A673 (cell line): Measurements from ENCODE around the gene CDH6. TPM values are rescaled to one million over a fixed set of nuclear protein-coding genes. Genes with fewer than 3 reads are reported as not detected.

Source experiments
- BruUV-seq: library from RNA; stranded (reverse); fragments of 400-500 nt; replicated peaks from 2 replicates; lab custom pipeline; 2021; lab: Mats Ljungman, UMichigan
- CTCF ChIA-PET: fragments of 300-600 bp; sonication (Branson Sonifier 250); formaldehyde crosslinking; loops from one replicate; lab custom pipeline; 2022; ENCODE audit warnings: antibody characterized with exemption; lab: Charles Lee
- POLR2A ChIA-PET: fragments of 300-600 bp; sonication (Branson Sonifier 250); formaldehyde crosslinking; loops from one replicate; lab custom pipeline; 2022; ENCODE audit warnings: antibody characterized with exemption; ENCODE audit not compliant: low non-redundant PET; lab: Charles Lee
- DNase-seq: peaks from one replicate; pipeline ENCODE4 v3.0.0-alpha.2; 2015; ENCODE audit warnings: low spot score
- H3K27ac ChIP-seq: fragments of 200-600 bp; sonication (generic); 2 replicates; pipeline ENCODE4 v1.5.1; 2016; ENCODE audit warnings: mixed run types, low read depth, mild to moderate bottlenecking, mixed read lengths, antibody characterized with exemption, low read length; ENCODE audit not compliant: poor library complexity, severe bottlenecking
- H3K27me3 ChIP-seq: fragments of 200-600 bp; sonication (generic); replicated peaks from 2 replicates; pipeline ENCODE4 v1.6.1; 2017; ENCODE audit warnings: mixed run types, low read depth, mild to moderate bottlenecking, mixed read lengths, antibody characterized with exemption, low read length; ENCODE audit not compliant: insufficient read depth, poor library complexity
- H3K36me3 ChIP-seq: fragments of 200-600 bp; sonication (generic); 2 replicates; pipeline ENCODE4 v1.6.1; 2016; ENCODE audit warnings: mixed run types, mild to moderate bottlenecking, mixed read lengths, antibody characterized with exemption, low read length; ENCODE audit not compliant: insufficient read depth, poor library complexity, severe bottlenecking
- H3K4me1 ChIP-seq: fragments of 200-600 bp; sonication (generic); 2 replicates; pipeline ENCODE4 v1.6.1; 2017; ENCODE audit warnings: mixed run types, mild to moderate bottlenecking, mixed read lengths, antibody characterized with exemption, low read length; ENCODE audit not compliant: insufficient read depth, poor library complexity, severe bottlenecking
- H3K4me3 ChIP-seq: fragments of 200-600 bp; sonication (generic); 2 replicates; pipeline ENCODE4 v1.5.1; 2016; ENCODE audit warnings: low read depth, mixed run types, mild to moderate bottlenecking, mixed read lengths, low read length; ENCODE audit not compliant: poor library complexity, severe bottlenecking
- H3K9me3 ChIP-seq: fragments of 200-600 bp; sonication (generic); 2 replicates; pipeline ENCODE4 v1.6.1; 2016; ENCODE audit warnings: mixed run types, low read depth, mild to moderate bottlenecking, mixed read lengths, antibody characterized with exemption, low read length; ENCODE audit not compliant: poor library complexity, severe bottlenecking
- CTCF ChIP-seq: fragments of 300-800, 200-600 bp; sonication (generic); conservative IDR thresholded peaks from 2 replicates; pipeline ENCODE4 v1.5.1; 2017; ENCODE audit warnings: low read depth, mild to moderate bottlenecking, antibody characterized with exemption, low read length, moderate library complexity, mixed read lengths
- EZH2 ChIP-seq: fragments of 200-600 bp; sonication (generic); IDR thresholded peaks from 2 replicates; pipeline ENCODE4 v1.6.1; 2017; ENCODE audit warnings: borderline replicate concordance, low read depth, mild to moderate bottlenecking, mixed read lengths, antibody characterized with exemption, low read length; ENCODE audit not compliant: poor library complexity, severe bottlenecking
- intact Hi-C: fragments of 100-400 bp; cut with micrococcal nuclease; formaldehyde crosslinking; loops from one replicate; pipeline ENCODE4 v1.10.0; 2022; ENCODE audit not compliant: unreplicated experiment
- total RNA-seq: library from RNA; stranded (reverse); gene quantifications from 2 replicates; pipeline ENCODE4 v1.2.3, GENCODE V29; 2021

CDH6 gene
- total RNA-seq, 1 experiment from 2014 or later: 3.6 TPM

DNA sequence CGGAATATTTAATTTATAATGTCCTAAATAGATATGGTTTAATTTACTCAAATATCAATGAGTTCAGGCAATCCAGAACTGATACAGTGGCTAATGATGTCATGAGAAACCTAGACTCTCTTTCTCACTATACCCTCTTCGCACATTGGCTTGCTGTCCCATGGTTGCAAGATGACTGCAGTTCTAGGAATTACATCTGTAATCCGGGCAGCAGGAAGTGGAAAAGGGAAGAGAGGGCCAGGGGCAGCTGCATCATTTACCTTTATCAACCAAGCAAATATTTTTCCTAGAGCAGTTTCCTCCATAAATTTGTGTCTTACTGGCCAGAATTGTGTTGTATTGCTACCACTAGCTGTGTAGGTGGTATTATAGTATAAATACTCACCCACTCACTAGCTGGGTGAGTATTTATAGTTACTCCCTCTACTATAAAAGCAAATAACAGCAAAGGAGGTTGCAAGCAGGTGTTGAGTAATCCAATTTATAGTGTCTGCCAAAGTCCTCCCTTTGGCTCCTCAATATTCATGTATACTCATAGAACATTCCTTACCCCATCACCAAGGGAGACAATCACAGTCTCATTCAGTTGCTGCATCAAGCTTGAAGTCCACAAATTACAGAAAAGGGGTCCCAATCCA lies 169.6 kb downstream of the CDH6 start:
- DNase-seq: no peak
- BruUV-seq: no TSS peak
- no peak overlapping the region for H3K4me3 ChIP-seq
- TF ChIP-seq EZH2 (no peak), CTCF (no peak)
- no peaks in the 10 kb centered on the region for H3K4me1 ChIP-seq
- H3K27me3 ChIP-seq: no peaks in the 10 kb centered on the region
- CTCF ChIA-PET: no interaction called here
- no peak overlapping the region for H3K27ac ChIP-seq
- intact Hi-C loops: no loop called here
- H3K9me3 ChIP-seq: no peaks in the 10 kb centered on the region
- POLR2A ChIA-PET: no interaction called here
- H3K36me3 ChIP-seq: no peaks in the 10 kb centered on the region

- Histone ChIP-seq H3K4me1 (no peaks in the 10 kb centered on the region), H3K9me3 (no peaks in the 10 kb centered on the region), H3K4me3 (no peak overlapping the region), H3K36me3 (no peaks in the 10 kb centered on the region), H3K27ac (no peak overlapping the region), H3K27me3 (no peaks in the 10 kb centered on the region)
- no TSS peak for BruUV-seq
- ChIA-PET POLR2A (interaction anchor here (0.6 kb wide), 1 partner anchor 22 kb away, joined by 3 read pairs; no protein-coding TSS in a partner anchor), CTCF (no interaction called here)
- no peak for DNase-seq
- intact Hi-C loops: no loop called here
- TF ChIP-seq CTCF: no peak
- no peak for TF ChIP-seq EZH2
Measured at GRCh38 chr5:31364881-31365636, 171.6 kb downstream of the CDH6 start.

GRCh38 chr5:31365776-31366175 lies 172.3 kb downstream of the CDH6 start:
- H3K9me3 ChIP-seq: no peaks in the 10 kb centered on the region
- no peak for DNase-seq
- no peak overlapping the region for H3K4me3 ChIP-seq
- H3K27ac ChIP-seq: no peak overlapping the region
- H3K27me3 ChIP-seq: no peaks in the 10 kb centered on the region
- TF ChIP-seq EZH2 (no peak), CTCF (no peak)
- BruUV-seq: no TSS peak
- H3K4me1 ChIP-seq: no peaks in the 10 kb centered on the region
- CTCF ChIA-PET: no interaction called here
- POLR2A ChIA-PET: no interaction called here
- intact Hi-C loops: no loop called here
- no peaks in the 10 kb centered on the region for H3K36me3 ChIP-seq
